Myocyte (in vitro differentiated cells): ENCODE results near the gene MAN1A2. TPM values are rescaled to one million over a fixed set of nuclear protein-coding genes. Genes with fewer than 3 reads are reported as not detected.
"Not testable (repeated sequence)": the region's sequence is repeated elsewhere in the genome, so short reads cannot be mapped to it uniquely, and the experiment has no call there.

Source experiments
- DNase-seq: peaks from one replicate; pipeline ENCODE4 v3.0.0-alpha.2; 2012; ENCODE audit warnings: low read depth
- total RNA-seq: library from RNA; depleted of rRNA; stranded (reverse); fragments of >200 nt; gene quantifications from 2 replicates; pipeline ENCODE4 v1.2.3, GENCODE V29; 2014

MAN1A2 gene
- total RNA-seq, 1 donor from 2014 or later = 46.0 TPM

GRCh38 chr1:117396636-117397035, 29.4 kb downstream of the MAN1A2 start:
- no peak for DNase-seq

GRCh38 chr1:117398957-117399356, 31.7 kb downstream of the MAN1A2 start:
- DNase-seq = no peak

- DNase-seq = no peak
Observed at GRCh38 chr1:117401761-117402160, 34.5 kb downstream of the MAN1A2 start.

DNA sequence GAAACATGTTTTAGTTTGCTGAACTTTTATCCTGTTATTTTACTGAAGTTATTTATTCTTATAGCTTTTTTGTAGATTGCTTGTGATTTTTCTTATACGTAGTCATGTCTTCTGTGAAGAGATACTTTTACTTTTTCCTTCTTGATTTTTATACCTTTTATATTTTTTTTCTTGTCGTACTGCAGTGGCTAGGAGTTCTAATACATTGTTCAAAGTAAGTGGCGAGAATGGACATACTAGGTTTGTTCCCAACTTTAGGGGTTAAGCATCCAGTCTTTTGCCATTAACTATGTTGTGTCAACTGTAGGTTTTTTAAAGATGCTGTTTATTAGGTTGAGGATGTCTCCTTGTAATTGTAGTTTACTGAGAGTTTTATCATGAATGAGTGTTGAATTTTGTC, 36.3 kb downstream of the MAN1A2 start:
- no peak for DNase-seq

GRCh38 chr1:117405042-117405441, 37.8 kb downstream of the MAN1A2 start:
- DNase-seq = no peak

DNA sequence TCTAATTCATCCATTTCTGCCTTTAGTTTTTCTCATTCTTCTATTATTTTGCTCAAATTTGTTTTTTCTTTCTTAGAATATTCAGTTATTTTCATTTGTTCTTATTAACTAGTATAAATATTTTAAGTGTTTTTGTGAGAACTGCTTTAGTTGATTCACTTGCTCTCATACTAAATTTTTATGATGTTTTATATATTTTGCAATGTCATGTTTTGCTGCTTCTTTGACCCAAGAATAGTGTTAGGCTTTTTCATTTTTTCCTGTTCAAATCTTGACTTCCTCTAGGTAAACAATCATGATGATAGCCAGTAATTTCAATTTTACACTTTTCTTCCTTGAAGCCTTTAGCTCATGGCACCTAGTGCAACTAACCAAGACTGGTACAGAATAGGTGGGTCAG, 45.2 kb downstream of the MAN1A2 start:
- no peak for DNase-seq

- no peak for DNase-seq
Observed at GRCh38 chr1:117413412-117413811, 46.2 kb downstream of the MAN1A2 start.

DNA sequence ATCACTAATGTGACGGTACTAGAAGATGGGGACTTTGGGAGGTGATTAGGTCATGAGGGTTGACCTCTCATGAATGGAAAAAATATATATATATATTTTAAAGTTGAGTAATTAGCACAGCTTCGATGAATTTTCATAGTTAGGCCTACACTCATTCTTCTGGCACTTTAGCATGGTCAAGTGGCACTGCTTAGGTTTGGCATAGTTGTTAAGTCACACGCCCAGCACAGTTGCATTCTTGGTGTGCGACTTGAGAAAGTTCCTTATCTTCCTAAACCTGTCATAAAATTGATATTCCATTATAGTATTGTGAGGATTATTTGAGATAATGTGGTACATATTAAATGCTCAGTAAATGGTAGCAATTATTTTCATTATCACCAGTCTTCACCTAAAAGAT, 47.7 kb downstream of the MAN1A2 start:
- DNase-seq = peak; percentile 11

GRCh38 chr1:117416004-117416403, 48.8 kb downstream of the MAN1A2 start:
- no peak for DNase-seq

- no peak for DNase-seq
Observed at GRCh38 chr1:117416546-117417125, 49.4 kb downstream of the MAN1A2 start.

DNA sequence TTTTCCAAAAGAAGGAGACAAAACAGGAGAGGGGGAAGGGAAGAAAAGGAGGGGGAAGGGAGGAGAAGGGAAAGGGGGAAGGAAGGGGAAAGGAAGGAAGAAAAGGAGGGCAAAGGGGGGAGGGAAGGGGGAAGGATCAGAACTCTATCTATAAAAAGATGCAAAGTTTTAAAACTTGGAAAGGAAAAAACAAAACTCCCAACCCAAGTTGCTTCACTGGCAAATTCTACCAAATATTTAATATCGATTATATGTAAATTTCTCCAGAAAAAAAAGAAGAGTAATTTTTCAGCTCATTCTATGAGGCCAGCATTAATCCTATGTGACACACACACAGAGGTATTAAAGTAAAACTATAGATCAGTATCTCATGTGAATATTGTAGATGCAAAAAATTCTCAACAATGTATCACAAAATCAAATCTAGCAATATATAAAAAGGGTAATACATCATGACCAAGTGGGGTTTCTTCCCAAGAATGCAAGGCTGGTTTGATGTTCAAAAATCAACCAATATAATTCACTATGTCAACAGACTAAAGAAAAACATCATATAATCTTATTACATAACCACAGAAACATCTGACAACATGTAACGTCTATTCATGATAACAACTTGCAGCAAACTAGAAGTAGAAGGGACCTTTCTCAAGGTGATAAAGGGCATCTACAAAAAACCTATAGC, 57.9 kb downstream of the MAN1A2 start:
- DNase-seq = no peak

- no peak for DNase-seq
Observed at GRCh38 chr1:117427297-117427696, 60.0 kb downstream of the MAN1A2 start.

- DNase-seq = no peak
Observed at GRCh38 chr1:117433943-117434342, 66.7 kb downstream of the MAN1A2 start.

GRCh38 chr1:117436513-117436912, 69.3 kb downstream of the MAN1A2 start:
- DNase-seq = no peak

GRCh38 chr1:117447661-117448060, 80.4 kb downstream of the MAN1A2 start:
- no peak for DNase-seq

DNA sequence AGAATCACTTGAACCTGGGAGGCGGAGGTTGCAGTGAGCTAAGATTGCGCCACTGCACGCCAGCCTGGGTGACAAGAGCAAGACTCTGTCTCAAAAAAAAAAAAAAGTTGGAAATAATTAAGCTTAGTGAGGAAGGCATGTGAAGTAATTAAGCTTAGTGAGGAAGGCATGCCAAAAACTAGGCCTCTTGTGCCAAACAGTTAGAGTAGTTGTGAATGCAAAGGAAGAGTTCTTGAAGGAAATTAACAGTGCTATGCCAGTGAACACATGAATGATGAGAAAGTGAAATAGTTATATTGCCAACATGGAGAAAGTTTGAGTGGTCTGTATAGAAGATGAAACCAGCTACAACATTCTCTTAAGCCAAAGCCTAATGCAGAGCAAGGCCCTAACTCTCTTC, 85.0 kb downstream of the MAN1A2 start:
- no peak for DNase-seq

- DNase-seq = no peak
Observed at GRCh38 chr1:117453958-117454357, 86.7 kb downstream of the MAN1A2 start.

DNA sequence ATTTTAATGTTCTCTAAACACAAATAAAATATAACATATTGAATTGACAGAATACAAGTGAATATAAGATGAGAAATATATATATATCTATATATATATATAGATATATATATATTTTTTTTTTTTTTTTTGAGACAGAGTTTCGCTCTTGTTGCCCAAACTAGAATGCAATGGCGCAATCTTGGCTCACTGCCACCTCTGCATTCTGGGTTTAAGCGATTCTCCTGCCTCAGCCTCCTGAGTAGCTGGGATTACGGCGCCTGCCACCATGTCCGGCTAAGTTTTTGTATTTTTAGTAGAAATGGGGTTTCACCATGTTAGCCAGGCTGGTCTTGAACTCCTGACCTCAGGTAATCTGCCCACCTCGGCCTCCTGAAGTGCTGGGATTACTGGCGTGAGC, 91.2 kb downstream of the MAN1A2 start:
- not testable (repeated sequence) for DNase-seq

- no peak for DNase-seq
Observed at GRCh38 chr1:117466761-117467160, 99.5 kb downstream of the MAN1A2 start.

DNA sequence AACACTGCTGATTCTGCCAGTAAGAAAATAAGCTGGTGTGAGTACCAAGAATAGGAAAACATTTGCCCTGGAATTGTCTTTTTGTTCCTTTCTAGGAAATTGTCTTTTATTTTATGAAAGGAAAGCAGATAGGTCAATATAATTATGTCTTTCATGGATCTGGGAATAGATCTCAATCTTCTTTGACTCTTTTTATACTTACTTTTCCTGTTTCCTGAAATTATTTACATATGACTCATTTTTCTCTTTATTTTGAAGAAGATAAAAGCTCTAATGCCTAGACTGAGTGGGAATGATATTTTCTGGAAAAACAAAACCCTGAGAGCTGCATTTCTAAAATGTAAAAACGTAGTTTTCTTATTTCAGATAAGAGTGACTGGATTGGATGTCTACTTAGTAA, 100.1 kb downstream of the MAN1A2 start:
- no peak for DNase-seq

GRCh38 chr1:117473063-117473462, 105.8 kb downstream of the MAN1A2 start:
- DNase-seq = no peak

DNA sequence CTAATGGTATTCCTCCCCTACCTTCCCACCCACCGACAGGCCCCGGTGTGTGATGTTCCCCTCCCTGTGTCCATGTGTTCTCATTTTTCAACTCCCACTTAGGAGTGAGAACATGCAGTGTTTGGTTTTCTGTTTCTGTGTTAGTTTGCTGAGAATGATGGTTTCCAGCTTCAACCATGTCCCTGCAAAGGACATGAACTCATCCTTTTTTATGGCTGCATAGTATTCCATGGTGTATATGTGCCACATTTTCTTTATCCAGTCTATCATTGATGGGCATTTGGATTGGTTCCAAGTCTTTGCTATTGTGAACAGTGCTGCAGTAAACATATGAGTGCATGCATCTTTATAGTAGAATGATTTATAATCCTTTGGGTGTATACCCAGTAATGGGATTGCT, 108.2 kb downstream of the MAN1A2 start:
- not testable (repeated sequence) for DNase-seq

- DNase-seq = no peak
Observed at GRCh38 chr1:117479086-117479485, 111.8 kb downstream of the MAN1A2 start.
